Measurements from ENCODE around the gene PACRG.

Gene PACRG

DNA sequence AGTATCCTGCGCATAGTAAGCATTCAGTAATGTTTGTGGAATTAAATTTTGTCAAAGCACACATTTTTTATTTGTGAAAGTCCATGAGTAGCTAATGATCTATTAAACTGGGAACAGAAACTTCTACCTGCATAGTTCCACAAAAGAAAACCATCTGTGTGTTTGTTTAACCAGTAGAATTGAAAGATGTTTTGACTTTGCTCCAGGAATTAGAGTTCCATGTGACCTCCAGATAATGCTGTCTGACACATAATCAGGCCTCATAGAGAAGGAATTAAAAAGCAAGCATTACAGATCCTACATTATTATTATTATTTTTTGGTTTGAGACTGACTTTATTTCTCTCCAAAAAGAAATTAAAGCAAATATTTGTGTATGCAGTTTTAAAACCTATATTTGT, 126.5 kb downstream of the PACRG start:
- Histone ChIP-seq H3K4me3 (no peak overlapping the region), H3K27ac (no peak overlapping the region)
- DNase-seq (ENCODE audit: low spot score): no peak
- TF ChIP-seq, protein P1, sequence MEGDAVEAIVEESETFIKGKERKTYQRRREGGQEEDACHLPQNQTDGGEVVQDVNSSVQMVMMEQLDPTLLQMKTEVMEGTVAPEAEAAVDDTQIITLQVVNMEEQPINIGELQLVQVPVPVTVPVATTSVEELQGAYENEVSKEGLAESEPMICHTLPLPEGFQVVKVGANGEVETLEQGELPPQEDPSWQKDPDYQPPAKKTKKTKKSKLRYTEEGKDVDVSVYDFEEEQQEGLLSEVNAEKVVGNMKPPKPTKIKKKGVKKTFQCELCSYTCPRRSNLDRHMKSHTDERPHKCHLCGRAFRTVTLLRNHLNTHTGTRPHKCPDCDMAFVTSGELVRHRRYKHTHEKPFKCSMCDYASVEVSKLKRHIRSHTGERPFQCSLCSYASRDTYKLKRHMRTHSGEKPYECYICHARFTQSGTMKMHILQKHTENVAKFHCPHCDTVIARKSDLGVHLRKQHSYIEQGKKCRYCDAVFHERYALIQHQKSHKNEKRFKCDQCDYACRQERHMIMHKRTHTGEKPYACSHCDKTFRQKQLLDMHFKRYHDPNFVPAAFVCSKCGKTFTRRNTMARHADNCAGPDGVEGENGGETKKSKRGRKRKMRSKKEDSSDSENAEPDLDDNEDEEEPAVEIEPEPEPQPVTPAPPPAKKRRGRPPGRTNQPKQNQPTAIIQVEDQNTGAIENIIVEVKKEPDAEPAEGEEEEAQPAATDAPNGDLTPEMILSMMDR (IDR thresholded peaks at IDR 0.05): no peak

DNA sequence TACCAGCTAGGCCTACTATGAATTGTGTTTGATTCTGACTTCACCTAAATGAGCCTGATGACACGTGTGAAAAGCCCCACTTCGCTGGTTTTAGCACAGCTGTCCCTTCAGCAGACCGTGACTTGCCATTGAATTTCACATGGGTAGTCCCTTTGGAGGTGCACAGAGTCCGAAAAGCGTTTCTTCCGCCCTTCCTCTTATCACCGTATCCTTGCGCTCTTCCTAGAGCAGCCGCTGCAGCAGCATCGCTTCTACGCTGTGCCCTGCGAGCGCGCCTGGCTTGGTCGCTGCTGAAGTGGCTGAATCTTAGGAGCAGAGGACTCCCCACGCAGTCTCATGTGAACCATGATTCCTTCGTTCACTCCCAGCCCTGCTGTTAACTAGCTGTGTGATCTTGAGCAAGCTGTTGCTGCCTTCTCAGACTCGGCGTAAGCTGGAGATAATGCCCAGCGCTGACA, 127.0 kb downstream of the PACRG start:
- no peak overlapping the region for H3K27ac ChIP-seq
- no peak overlapping the region for H3K4me3 ChIP-seq
- TF ChIP-seq, protein P1 (IDR thresholded peaks at IDR 0.05): no peak
- no peak for DNase-seq (ENCODE audit: low spot score)

DNA sequence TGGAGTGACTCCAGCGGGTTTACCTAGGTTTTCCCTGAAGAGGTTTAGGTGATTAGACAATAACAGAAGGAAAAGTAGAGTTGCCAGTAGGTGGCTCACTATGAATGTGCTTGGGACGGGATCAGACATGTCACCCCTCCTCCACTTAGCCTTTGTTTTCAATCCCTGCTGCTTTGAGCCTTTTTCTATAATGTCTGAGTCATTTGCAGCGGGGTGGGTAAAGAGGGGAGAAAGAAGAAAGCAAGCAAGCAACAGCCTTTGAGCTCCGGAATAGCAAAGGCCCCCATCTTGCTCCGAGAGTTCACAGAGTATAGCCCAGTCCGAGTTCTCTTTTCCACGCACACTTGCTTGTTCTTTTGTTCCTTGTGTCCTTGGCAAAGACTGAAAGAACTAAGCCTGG, 129.1 kb downstream of the PACRG start:
- Histone ChIP-seq H3K4me3 (peak overlapping the region; percentile 49), H3K27ac (no peak overlapping the region)
- TF ChIP-seq, protein P1 (IDR thresholded peaks at IDR 0.05): no peak
- no peak for DNase-seq (ENCODE audit: low spot score)

DNA sequence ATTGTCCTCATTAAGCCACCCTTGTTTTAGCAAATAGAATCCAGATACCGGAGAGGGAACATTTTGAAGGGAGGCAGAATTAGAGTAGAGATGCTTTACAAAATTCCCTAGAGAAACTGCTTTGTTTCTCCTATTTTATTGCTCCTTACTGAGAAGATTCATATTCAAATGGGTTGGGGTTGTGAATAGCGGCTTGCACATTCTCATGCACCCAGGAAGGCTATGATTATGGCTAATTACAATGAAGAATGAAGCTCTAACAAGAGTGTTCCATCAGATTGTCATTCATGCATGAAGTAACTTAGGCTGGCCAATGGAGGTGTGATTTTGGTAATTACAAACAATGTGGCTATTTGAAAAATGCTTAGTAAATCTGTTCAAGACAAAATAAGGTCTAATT, 129.6 kb downstream of the PACRG start:
- DNase-seq (ENCODE audit: low spot score): no peak
- peak overlapping the region; percentile 49 for H3K4me3 ChIP-seq

DNA sequence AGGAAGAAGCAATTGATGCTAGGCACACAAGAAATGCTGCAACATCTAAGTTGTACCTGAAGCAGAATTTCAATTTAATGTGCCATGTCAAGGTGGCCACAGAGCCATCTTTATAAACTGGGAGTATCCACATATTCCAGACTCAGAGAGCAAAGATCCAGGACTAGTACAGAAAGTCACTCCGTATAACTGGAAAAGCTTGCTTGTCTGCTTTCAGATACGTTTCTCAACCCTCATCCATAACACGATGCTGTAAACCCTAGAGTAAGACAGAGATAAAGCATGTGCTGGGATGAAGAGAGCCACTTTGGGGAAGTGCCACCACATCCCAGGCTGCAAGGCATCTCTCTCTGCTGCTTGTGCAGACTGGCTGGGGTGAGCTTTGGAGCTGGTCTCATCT, 134.7 kb downstream of the PACRG start:
- Histone ChIP-seq H3K4me3 (no peak overlapping the region), H3K27ac (no peak overlapping the region)
- no peak for DNase-seq (ENCODE audit: low spot score)
- TF ChIP-seq, protein P1 (IDR thresholded peaks at IDR 0.05): no peak

More for the DNA sequence above, 129.6 kb downstream of the PACRG start:
- H3K27ac ChIP-seq: no peak overlapping the region
- TF ChIP-seq, protein P1 (IDR thresholded peaks at IDR 0.05): no peak

DNA sequence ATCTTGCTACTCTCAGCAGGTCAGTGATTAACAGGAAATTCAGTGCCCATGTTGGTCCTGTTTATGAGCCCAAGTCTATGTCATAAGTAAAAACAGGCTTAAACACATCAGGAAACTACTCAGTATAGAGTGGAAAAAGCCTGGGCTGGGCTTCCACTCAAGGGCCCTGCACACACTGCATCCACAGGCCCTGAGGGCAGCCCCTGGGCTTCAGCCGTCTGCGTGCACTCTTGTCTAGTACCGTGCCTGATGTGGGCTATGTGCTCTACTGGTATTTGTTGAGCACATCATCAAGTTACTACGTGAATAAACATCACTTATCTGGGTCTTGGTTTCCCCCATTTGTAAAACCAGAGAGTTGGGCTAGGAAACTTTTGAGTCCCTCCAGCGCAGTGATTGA, 135.2 kb downstream of the PACRG start:
- no peak for DNase-seq (ENCODE audit: low spot score)
- H3K27ac ChIP-seq: no peak overlapping the region
- TF ChIP-seq, protein P1 (IDR thresholded peaks at IDR 0.05): no peak
- H3K4me3 ChIP-seq: no peak overlapping the region

DNA sequence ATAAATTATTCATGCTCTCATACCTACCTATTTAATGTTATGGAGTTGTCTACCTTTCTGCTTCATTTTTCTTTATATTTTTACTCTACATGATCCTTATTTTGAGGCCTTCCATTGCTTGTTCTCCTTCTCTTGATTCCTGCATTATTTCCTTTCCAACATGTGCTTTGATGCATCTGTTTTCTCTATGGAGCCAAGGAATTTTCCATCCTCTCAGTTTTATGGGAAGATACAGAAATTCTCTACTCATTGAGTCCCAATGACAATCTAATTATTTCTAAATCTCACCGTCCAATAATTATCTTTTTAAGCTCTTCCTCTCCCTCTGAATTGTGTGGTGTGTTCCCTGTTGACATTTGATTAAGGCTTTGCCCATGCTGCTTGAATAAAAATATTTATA, 136.0 kb downstream of the PACRG start:
- no peak for DNase-seq (ENCODE audit: low spot score)
- Histone ChIP-seq H3K27ac (no peak overlapping the region), H3K4me3 (no peak overlapping the region)
- TF ChIP-seq, protein P1 (IDR thresholded peaks at IDR 0.05): no peak
